ENCODE results near the gene C6orf58.
A peak's percentile ranks its signal among the peaks of the same experiment; 100 is the strongest.

The C6orf58 gene

GRCh38 chr6:127576874-127577273 lies at the start of gene C6orf58:
C6orf58 (plus strand) TSS chr6:127577174; CDS start chr6:127577186, 12 bp downstream.
- DNase-seq = no peak

GRCh38 chr6:127533011-127533410 lies 44.0 kb upstream of the C6orf58 start:
- no peak for DNase-seq

- no peak for DNase-seq
Measured at GRCh38 chr6:127533736-127534135, 43.2 kb upstream of the C6orf58 start.

GRCh38 chr6:127538750-127539264 lies 38.2 kb upstream of the C6orf58 start:
- no peak for DNase-seq

- DNase-seq = no peak
Measured at GRCh38 chr6:127539272-127539671, 37.7 kb upstream of the C6orf58 start.

- peak in 1 of 2 experiments; percentile 6 for DNase-seq
Measured at GRCh38 chr6:127547215-127547614, 29.8 kb upstream of the C6orf58 start.

GRCh38 chr6:127547904-127548649 lies 28.9 kb upstream of the C6orf58 start:
- no peak for DNase-seq

- DNase-seq = no peak
Measured at GRCh38 chr6:127550403-127550802, 26.6 kb upstream of the C6orf58 start.

- no peak for DNase-seq
Measured at GRCh38 chr6:127554435-127555006, 22.5 kb upstream of the C6orf58 start.

- DNase-seq = no peak
Measured at GRCh38 chr6:127561660-127562059, 15.3 kb upstream of the C6orf58 start.

GRCh38 chr6:127564761-127565160 lies 12.2 kb upstream of the C6orf58 start:
- no peak for DNase-seq

GRCh38 chr6:127566119-127566518 lies 10.9 kb upstream of the C6orf58 start:
- no peak for DNase-seq

- DNase-seq = no peak
Measured at GRCh38 chr6:127566651-127567050, 10.3 kb upstream of the C6orf58 start.

- DNase-seq = no peak
Measured at GRCh38 chr6:127567476-127567875, 9.5 kb upstream of the C6orf58 start.

GRCh38 chr6:127570739-127571389 lies 6.1 kb upstream of the C6orf58 start:
- DNase-seq = no peak

- no peak for DNase-seq
Measured at GRCh38 chr6:127578900-127579299, 1.9 kb downstream of the C6orf58 start.

- no peak for DNase-seq
Measured at GRCh38 chr6:127581576-127581975, 4.6 kb downstream of the C6orf58 start.

GRCh38 chr6:127582777-127583462 lies 5.9 kb downstream of the C6orf58 start:
- no peak for DNase-seq

- DNase-seq = no peak
Measured at GRCh38 chr6:127585123-127585522, 8.1 kb downstream of the C6orf58 start.

GRCh38 chr6:127586372-127586771 lies 9.4 kb downstream of the C6orf58 start:
- DNase-seq = no peak

GRCh38 chr6:127587875-127588274 lies 10.9 kb downstream of the C6orf58 start:
- no peak for DNase-seq

GRCh38 chr6:127589135-127589534 lies 12.2 kb downstream of the C6orf58 start:
- DNase-seq = no peak

- DNase-seq = no peak
Measured at GRCh38 chr6:127590344-127590743, 13.4 kb downstream of the C6orf58 start.
